ES-I3 (cell line): Measurements from ENCODE around the gene ALG2.

ENCODE experiments used
- H3K36me3 ChIP-seq: 2 replicates; pipeline ENCODE4 v1.6.1; 2013; ENCODE audit warnings: mild to moderate bottlenecking, low read length, control low read depth, moderate library complexity; ENCODE audit not compliant: insufficient read depth
- H3K4me1 ChIP-seq: 2 replicates; pipeline ENCODE4 v1.6.1; 2013; ENCODE audit warnings: mild to moderate bottlenecking, control low read depth, low read length; ENCODE audit not compliant: insufficient read depth
- H3K9ac ChIP-seq: 2 replicates; pipeline ENCODE4 v1.6.1; 2013; ENCODE audit warnings: low read depth, mild to moderate bottlenecking, low read length, moderate library complexity
- H3K9me3 ChIP-seq: 2 replicates; pipeline ENCODE4 v1.6.1; 2013; ENCODE audit warnings: mild to moderate bottlenecking, low read length, moderate library complexity; ENCODE audit not compliant: control insufficient read depth, insufficient read depth

Gene ALG2

GRCh38 chr9:99192786-99193465, 28.8 kb downstream of the ALG2 start:
- H3K9ac ChIP-seq = no peak overlapping the region
- H3K36me3 ChIP-seq = no peaks in the 10 kb centered on the region
- no peaks in the 10 kb centered on the region for H3K9me3 ChIP-seq
- no peaks in the 10 kb centered on the region for H3K4me1 ChIP-seq

- H3K9ac ChIP-seq = no peak overlapping the region
- no peaks in the 10 kb centered on the region for H3K36me3 ChIP-seq
- peaks cover 9% of the 10 kb centered on the region for H3K4me1 ChIP-seq
- H3K9me3 ChIP-seq = no peaks in the 10 kb centered on the region
Observed at GRCh38 chr9:99190597-99191283, 31.0 kb downstream of the ALG2 start.

- Histone ChIP-seq H3K4me1 (peaks cover 9% of the 10 kb centered on the region), H3K9ac (no peak overlapping the region), H3K36me3 (no peaks in the 10 kb centered on the region), H3K9me3 (no peaks in the 10 kb centered on the region)
Observed at GRCh38 chr9:99189887-99190596, 31.7 kb downstream of the ALG2 start.

- Histone ChIP-seq H3K9ac (no peak overlapping the region), H3K36me3 (no peaks in the 10 kb centered on the region), H3K4me1 (peaks cover 9% of the 10 kb centered on the region), H3K9me3 (no peaks in the 10 kb centered on the region)
Observed at GRCh38 chr9:99189186-99189585, 32.6 kb downstream of the ALG2 start.

- Histone ChIP-seq H3K4me1 (peaks cover 9% of the 10 kb centered on the region), H3K9me3 (no peaks in the 10 kb centered on the region), H3K36me3 (no peaks in the 10 kb centered on the region), H3K9ac (no peak overlapping the region)
Observed at GRCh38 chr9:99187311-99187710, 34.4 kb downstream of the ALG2 start.

- Histone ChIP-seq H3K9ac (no peak overlapping the region), H3K4me1 (peaks cover 9% of the 10 kb centered on the region), H3K9me3 (no peaks in the 10 kb centered on the region), H3K36me3 (no peaks in the 10 kb centered on the region)
Observed at GRCh38 chr9:99185934-99186333, 35.8 kb downstream of the ALG2 start.

GRCh38 chr9:99185348-99185632, 36.5 kb downstream of the ALG2 start:
- Histone ChIP-seq H3K9ac (no peak overlapping the region), H3K9me3 (no peaks in the 10 kb centered on the region), H3K36me3 (no peaks in the 10 kb centered on the region), H3K4me1 (peaks cover 9% of the 10 kb centered on the region)

GRCh38 chr9:99184475-99185347, 37.0 kb downstream of the ALG2 start:
- Histone ChIP-seq H3K36me3 (no peaks in the 10 kb centered on the region), H3K9me3 (no peaks in the 10 kb centered on the region), H3K4me1 (peaks cover 9% of the 10 kb centered on the region), H3K9ac (no peak overlapping the region)

GRCh38 chr9:99184110-99184474, 37.6 kb downstream of the ALG2 start:
- no peaks in the 10 kb centered on the region for H3K36me3 ChIP-seq
- H3K9ac ChIP-seq = no peak overlapping the region
- H3K9me3 ChIP-seq = no peaks in the 10 kb centered on the region
- H3K4me1 ChIP-seq = peaks cover 9% of the 10 kb centered on the region

GRCh38 chr9:99183616-99184015, 38.1 kb downstream of the ALG2 start:
- H3K36me3 ChIP-seq = no peaks in the 10 kb centered on the region
- no peaks in the 10 kb centered on the region for H3K9me3 ChIP-seq
- H3K9ac ChIP-seq = no peak overlapping the region
- H3K4me1 ChIP-seq = peaks cover 9% of the 10 kb centered on the region

GRCh38 chr9:99182356-99182755, 39.4 kb downstream of the ALG2 start:
- Histone ChIP-seq H3K4me1 (peaks cover 8% of the 10 kb centered on the region), H3K9ac (no peak overlapping the region), H3K36me3 (no peaks in the 10 kb centered on the region), H3K9me3 (no peaks in the 10 kb centered on the region)

GRCh38 chr9:99181621-99182020, 40.1 kb downstream of the ALG2 start:
- Histone ChIP-seq H3K9ac (no peak overlapping the region), H3K4me1 (peaks cover 4% of the 10 kb centered on the region), H3K36me3 (no peaks in the 10 kb centered on the region), H3K9me3 (no peaks in the 10 kb centered on the region)

- Histone ChIP-seq H3K9ac (no peak overlapping the region), H3K4me1 (peaks cover 8% of the 10 kb centered on the region), H3K9me3 (no peaks in the 10 kb centered on the region), H3K36me3 (no peaks in the 10 kb centered on the region)
Observed at GRCh38 chr9:99181206-99181605, 40.5 kb downstream of the ALG2 start.

- H3K36me3 ChIP-seq = no peaks in the 10 kb centered on the region
- no peak overlapping the region for H3K9ac ChIP-seq
- H3K4me1 ChIP-seq = peaks cover 9% of the 10 kb centered on the region
- H3K9me3 ChIP-seq = no peaks in the 10 kb centered on the region
Observed at GRCh38 chr9:99180662-99181061, 41.1 kb downstream of the ALG2 start.
